ENCODE results near the gene KIF16B. TPM values are rescaled to one million over a fixed set of nuclear protein-coding genes. Genes with fewer than 3 reads are reported as not detected.

The KIF16B gene
- total RNA-seq, 1 experiment from 2014 or later, result 15.8 TPM

- H3K4me1 Mint-ChIP-seq (ENCODE audit: insufficient read depth, unreplicated experiment), result no peaks in the 10 kb centered on the region
- CTCF ChIA-PET, result no interaction called here
- no TSS peak for BruUV-seq (replicated peaks)
- H3K9me3 Mint-ChIP-seq (ENCODE audit: unreplicated experiment), result no peaks in the 10 kb centered on the region
- intact Hi-C loops (cut with micrococcal nuclease), result no loop called here
- H3K27ac Mint-ChIP-seq (ENCODE audit: low read depth, unreplicated experiment), result no peak overlapping the region
- no peaks in the 10 kb centered on the region for H3K36me3 Mint-ChIP-seq (ENCODE audit: insufficient read depth, unreplicated experiment)
- POLR2A ChIA-PET, result no interaction called here
- DNase-seq (ENCODE audit: unreplicated experiment), result no peak
- no peak overlapping the region for H3K4me3 Mint-ChIP-seq (ENCODE audit: unreplicated experiment)
- TF ChIP-seq, protein P1, sequence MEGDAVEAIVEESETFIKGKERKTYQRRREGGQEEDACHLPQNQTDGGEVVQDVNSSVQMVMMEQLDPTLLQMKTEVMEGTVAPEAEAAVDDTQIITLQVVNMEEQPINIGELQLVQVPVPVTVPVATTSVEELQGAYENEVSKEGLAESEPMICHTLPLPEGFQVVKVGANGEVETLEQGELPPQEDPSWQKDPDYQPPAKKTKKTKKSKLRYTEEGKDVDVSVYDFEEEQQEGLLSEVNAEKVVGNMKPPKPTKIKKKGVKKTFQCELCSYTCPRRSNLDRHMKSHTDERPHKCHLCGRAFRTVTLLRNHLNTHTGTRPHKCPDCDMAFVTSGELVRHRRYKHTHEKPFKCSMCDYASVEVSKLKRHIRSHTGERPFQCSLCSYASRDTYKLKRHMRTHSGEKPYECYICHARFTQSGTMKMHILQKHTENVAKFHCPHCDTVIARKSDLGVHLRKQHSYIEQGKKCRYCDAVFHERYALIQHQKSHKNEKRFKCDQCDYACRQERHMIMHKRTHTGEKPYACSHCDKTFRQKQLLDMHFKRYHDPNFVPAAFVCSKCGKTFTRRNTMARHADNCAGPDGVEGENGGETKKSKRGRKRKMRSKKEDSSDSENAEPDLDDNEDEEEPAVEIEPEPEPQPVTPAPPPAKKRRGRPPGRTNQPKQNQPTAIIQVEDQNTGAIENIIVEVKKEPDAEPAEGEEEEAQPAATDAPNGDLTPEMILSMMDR (IDR thresholded peaks at IDR 0.05; ENCODE audit: unreplicated experiment), result no peak
- no peaks in the 10 kb centered on the region for H3K27me3 Mint-ChIP-seq (ENCODE audit: insufficient read depth, unreplicated experiment)
These were observed 135.8 kb downstream of the KIF16B start for GRCh38 chr20:16437387-16437996.

DNA sequence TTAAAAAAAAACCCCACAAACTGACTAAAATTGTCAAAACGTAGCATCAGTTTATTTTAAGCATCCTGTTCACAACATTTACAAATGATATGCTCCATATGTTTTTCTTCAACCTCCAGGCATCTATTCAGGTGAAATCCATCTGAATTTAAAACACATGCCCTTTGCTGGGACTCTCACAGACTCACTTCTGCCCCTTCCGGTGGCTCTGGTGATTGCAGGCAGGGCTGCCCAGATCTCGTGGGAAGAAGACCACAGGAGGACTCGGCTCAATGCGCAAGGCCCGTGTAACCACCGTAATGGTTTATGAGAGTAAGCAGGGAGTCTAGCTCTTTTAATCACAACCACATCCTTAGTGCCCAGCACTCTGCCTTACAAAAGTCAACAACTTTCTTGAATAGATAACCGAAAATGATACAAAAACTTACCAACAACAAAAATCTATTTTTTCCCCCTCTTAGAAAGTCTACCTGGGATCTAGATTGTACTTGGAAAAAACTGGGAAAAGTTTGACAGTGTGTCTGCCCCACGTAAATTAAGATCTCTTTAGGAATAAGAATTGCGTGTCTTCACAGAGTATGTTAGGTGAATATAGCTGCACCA, 139.1 kb downstream of the KIF16B start:
- TF ChIP-seq, protein P1 (IDR thresholded peaks at IDR 0.05; ENCODE audit: unreplicated experiment), result peak; percentile 57
- POLR2A ChIA-PET, result interaction anchor here (0.6 to 1.2 kb wide), 2 partner anchors 15 to 1474 kb away, joined by 3 to 6 read pairs; no protein-coding TSS in a partner anchor
- CTCF ChIA-PET, result interaction anchor here (0.6 to 2.2 kb wide), 6 partner anchors 10 to 697 kb away, joined by 3 to 9 read pairs (median 4); no protein-coding TSS in a partner anchor
- DNase-seq (ENCODE audit: unreplicated experiment), result peak; percentile 65
- Mint-ChIP-seq H3K36me3 (ENCODE audit: insufficient read depth, unreplicated experiment) (no peaks in the 10 kb centered on the region), H3K27me3 (ENCODE audit: insufficient read depth, unreplicated experiment) (no peaks in the 10 kb centered on the region), H3K4me1 (ENCODE audit: insufficient read depth, unreplicated experiment) (no peaks in the 10 kb centered on the region), H3K27ac (ENCODE audit: low read depth, unreplicated experiment) (no peak overlapping the region), H3K4me3 (ENCODE audit: unreplicated experiment) (no peak overlapping the region), H3K9me3 (ENCODE audit: unreplicated experiment) (no peaks in the 10 kb centered on the region)
- intact Hi-C loops (cut with micrococcal nuclease), result no loop called here
- BruUV-seq (replicated peaks), result no TSS peak

DNA sequence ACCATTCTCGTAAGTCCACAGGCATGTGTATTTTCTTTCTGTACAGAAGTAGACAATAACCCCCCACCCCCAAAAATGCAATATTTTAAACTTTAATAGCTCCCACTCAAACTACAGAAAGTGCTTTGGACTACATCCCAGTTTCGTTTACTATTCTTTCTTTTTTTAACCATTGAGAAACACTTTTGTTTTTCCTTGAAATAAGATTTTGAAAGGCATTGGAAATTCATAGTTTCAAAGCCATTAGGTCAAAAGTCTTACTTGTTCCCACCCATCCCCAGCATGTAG, 140.0 kb downstream of the KIF16B start:
- Mint-ChIP-seq H3K9me3 (ENCODE audit: unreplicated experiment) (no peaks in the 10 kb centered on the region), H3K4me1 (ENCODE audit: insufficient read depth, unreplicated experiment) (no peaks in the 10 kb centered on the region), H3K4me3 (ENCODE audit: unreplicated experiment) (no peak overlapping the region), H3K27me3 (ENCODE audit: insufficient read depth, unreplicated experiment) (no peaks in the 10 kb centered on the region), H3K36me3 (ENCODE audit: insufficient read depth, unreplicated experiment) (no peaks in the 10 kb centered on the region), H3K27ac (ENCODE audit: low read depth, unreplicated experiment) (no peak overlapping the region)
- BruUV-seq (replicated peaks), result no TSS peak
- POLR2A ChIA-PET, result interaction anchor here (1.2 kb wide), 1 partner anchor 14 kb away, joined by 6 read pairs; no protein-coding TSS in a partner anchor
- TF ChIP-seq, protein P1 (IDR thresholded peaks at IDR 0.05; ENCODE audit: unreplicated experiment), result no peak
- CTCF ChIA-PET, result interaction anchor here (0.5 to 2.2 kb wide), 11 partner anchors 11 to 1254 kb away, joined by 3 to 9 read pairs (median 4); no protein-coding TSS in a partner anchor
- intact Hi-C loops (cut with micrococcal nuclease), result no loop called here
- DNase-seq (ENCODE audit: unreplicated experiment), result no peak

GRCh38 chr20:16432466-16433292, 140.6 kb downstream of the KIF16B start:
- Mint-ChIP-seq H3K9me3 (ENCODE audit: unreplicated experiment) (no peaks in the 10 kb centered on the region), H3K27me3 (ENCODE audit: insufficient read depth, unreplicated experiment) (no peaks in the 10 kb centered on the region), H3K4me3 (ENCODE audit: unreplicated experiment) (no peak overlapping the region), H3K27ac (ENCODE audit: low read depth, unreplicated experiment) (no peak overlapping the region), H3K36me3 (ENCODE audit: insufficient read depth, unreplicated experiment) (no peaks in the 10 kb centered on the region), H3K4me1 (ENCODE audit: insufficient read depth, unreplicated experiment) (no peaks in the 10 kb centered on the region)
- intact Hi-C loops (cut with micrococcal nuclease), result no loop called here
- CTCF ChIA-PET, result interaction anchor here (0.5 to 2.2 kb wide), 13 partner anchors 10 to 1254 kb away, joined by 3 to 9 read pairs (median 4); no protein-coding TSS in a partner anchor
- DNase-seq (ENCODE audit: unreplicated experiment), result no peak
- POLR2A ChIA-PET, result interaction anchor here (1.2 kb wide), 1 partner anchor 14 kb away, joined by 6 read pairs; no protein-coding TSS in a partner anchor
- TF ChIP-seq, protein P1 (IDR thresholded peaks at IDR 0.05; ENCODE audit: unreplicated experiment), result no peak
- no TSS peak for BruUV-seq (replicated peaks)

Data from MCF 10A (cell line).